Epithelial cell of proximal tubule (primary cell): ENCODE data around the gene INS. TPM values are rescaled to one million over a fixed set of nuclear protein-coding genes. Genes with fewer than 3 reads are reported as not detected.

Source experiments
- DNase-seq: peaks from one replicate; pipeline ENCODE4 v3.0.0-alpha.2; 2011; ENCODE audit warnings: low read depth
- H3K4me3 ChIP-seq: 2 replicates; pipeline ENCODE4 v1.5.1; 2011; ENCODE audit warnings: low read depth, mild to moderate bottlenecking, low read length
- CTCF ChIP-seq: conservative IDR thresholded peaks from 2 replicates; pipeline ENCODE4 v1.5.1; 2012; ENCODE audit warnings: low read depth, mild to moderate bottlenecking, low read length
- total RNA-seq: library from RNA; depleted of rRNA; stranded (reverse); fragments of >200 nt; gene quantifications from 2 replicates; pipeline ENCODE4 v1.2.3, GENCODE V29; 2015

Gene INS
- total RNA-seq, 1 donor from 2014 or later: not detected

GRCh38 chr11:2149460-2149859 lies 11.5 kb downstream of the INS start:
- DNase-seq: no peak
- TF ChIP-seq CTCF: no peak
- H3K4me3 ChIP-seq: no peak overlapping the region

GRCh38 chr11:2148595-2148994 lies 12.4 kb downstream of the INS start:
- no peak overlapping the region for H3K4me3 ChIP-seq
- TF ChIP-seq CTCF: no peak
- DNase-seq: no peak

- no peak for TF ChIP-seq CTCF
- no peak for DNase-seq
- no peak overlapping the region for H3K4me3 ChIP-seq
These were observed 13.6 kb downstream of the INS start for GRCh38 chr11:2147391-2147790.

- DNase-seq: no peak
- no peak for TF ChIP-seq CTCF
- no peak overlapping the region for H3K4me3 ChIP-seq
These were observed 15.0 kb downstream of the INS start for GRCh38 chr11:2146051-2146450.

- no peak for TF ChIP-seq CTCF
- H3K4me3 ChIP-seq: no peak overlapping the region
- no peak for DNase-seq
These were observed 16.3 kb downstream of the INS start for GRCh38 chr11:2144544-2145248.

GRCh38 chr11:2143799-2144543 lies 17.0 kb downstream of the INS start:
- no peak for DNase-seq
- no peak overlapping the region for H3K4me3 ChIP-seq
- TF ChIP-seq CTCF: no peak

- TF ChIP-seq CTCF: no peak
- no peak for DNase-seq
- no peak overlapping the region for H3K4me3 ChIP-seq
These were observed 17.6 kb downstream of the INS start for GRCh38 chr11:2143477-2143798.
